HTR-8/SVneo (cell line): ENCODE data around the gene LEPROT.
A peak's percentile ranks its signal among the peaks of the same experiment; 100 is the strongest.
"Not testable (repeated sequence)": the region's sequence is repeated elsewhere in the genome, so short reads cannot be mapped to it uniquely, and the experiment has no call there.

Experiments used
- DNase-seq: peaks from one replicate; pipeline ENCODE4 v3.0.0; 2011; ENCODE audit warnings: low spot score, mixed read lengths; ENCODE audit not compliant: insufficient read length
- FAIRE-seq: peaks from 2 replicates; lab custom pipeline; 2011; peaks lifted over from hg19 to GRCh38; lab: Jason Lieb, UNC

LEPROT gene

GRCh38 chr1:65434255-65434654 lies 13.8 kb downstream of the LEPROT start:
- DNase-seq, result no peak
- FAIRE-seq, result no peak

DNA sequence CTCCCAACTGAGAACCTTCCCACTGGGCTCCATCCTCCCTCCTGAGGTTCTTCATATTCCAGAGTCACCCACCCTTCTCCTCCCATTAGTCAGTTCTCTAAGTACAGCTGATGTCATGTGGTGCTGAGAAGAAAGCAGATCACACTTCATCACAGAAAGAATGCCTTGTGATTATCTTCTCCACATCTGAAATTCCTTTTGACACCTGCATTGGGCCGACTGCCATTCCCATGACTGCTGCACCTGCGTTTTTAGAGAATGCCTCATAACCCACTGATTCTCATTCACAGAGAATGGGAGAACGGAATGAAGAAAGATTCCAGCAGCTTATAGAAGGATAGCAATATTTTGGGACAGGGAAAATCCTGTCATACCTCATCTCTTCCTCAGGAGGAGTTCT lies 14.3 kb downstream of the LEPROT start:
- no peak for FAIRE-seq

DNA sequence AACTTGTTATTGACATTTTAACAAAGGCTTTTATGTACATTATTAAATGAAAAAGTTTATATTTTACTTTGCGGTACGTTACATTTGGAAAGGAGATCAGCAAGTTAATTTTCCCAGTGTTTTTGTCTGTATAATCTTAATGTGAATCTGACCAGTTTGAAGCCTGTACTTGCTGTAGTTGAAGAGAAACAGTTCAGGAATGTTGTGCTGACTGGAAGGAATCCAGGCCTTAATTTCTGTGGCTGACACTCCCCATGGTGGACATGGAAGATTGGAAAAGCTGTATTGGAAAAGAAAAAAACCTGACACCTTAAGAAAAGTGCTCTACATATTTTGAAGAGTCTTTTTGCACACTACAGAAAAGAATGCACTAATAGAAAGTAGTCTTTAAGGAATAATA lies 15.5 kb downstream of the LEPROT start:
- DNase-seq, result no peak
- no peak for FAIRE-seq

More for the DNA sequence above, 14.3 kb downstream of the LEPROT start:
- DNase-seq, result no peak

GRCh38 chr1:65437616-65438015 lies 17.1 kb downstream of the LEPROT start:
- FAIRE-seq (no peak), DNase-seq (no peak)

DNA sequence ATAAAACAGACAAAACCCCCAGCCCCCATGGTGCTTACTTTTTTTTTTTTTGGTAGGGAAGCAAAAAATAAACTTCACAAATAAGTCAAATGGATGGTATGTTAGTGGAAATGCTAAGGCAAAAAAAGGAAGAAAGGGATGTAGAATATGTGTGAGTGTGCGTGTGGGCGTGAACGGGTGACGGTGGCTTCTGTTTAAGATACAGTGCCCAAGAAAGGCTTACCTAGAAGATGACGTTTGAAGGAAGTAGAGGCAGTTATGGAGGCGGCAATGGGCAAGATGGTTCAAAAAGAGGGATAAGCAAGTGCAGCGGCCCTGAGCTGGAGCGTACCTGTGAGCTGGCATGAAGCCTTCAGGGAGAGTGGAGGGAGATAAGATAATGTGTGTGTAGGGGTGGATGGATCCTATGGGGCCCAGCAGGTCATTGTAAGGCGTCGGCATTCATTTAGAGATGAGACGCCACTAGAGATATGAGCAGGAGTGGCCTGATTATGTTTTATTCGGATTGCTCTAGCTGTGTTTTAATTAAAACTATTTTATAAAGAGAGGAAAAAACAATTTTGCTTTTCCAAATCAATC lies 19.9 kb downstream of the LEPROT start:
- FAIRE-seq (no peak), DNase-seq (no peak)

GRCh38 chr1:65440915-65441314 lies 20.4 kb downstream of the LEPROT start:
- DNase-seq, result no peak
- FAIRE-seq, result no peak

GRCh38 chr1:65441464-65441863 lies 21.0 kb downstream of the LEPROT start:
- DNase-seq (no peak), FAIRE-seq (no peak)

DNA sequence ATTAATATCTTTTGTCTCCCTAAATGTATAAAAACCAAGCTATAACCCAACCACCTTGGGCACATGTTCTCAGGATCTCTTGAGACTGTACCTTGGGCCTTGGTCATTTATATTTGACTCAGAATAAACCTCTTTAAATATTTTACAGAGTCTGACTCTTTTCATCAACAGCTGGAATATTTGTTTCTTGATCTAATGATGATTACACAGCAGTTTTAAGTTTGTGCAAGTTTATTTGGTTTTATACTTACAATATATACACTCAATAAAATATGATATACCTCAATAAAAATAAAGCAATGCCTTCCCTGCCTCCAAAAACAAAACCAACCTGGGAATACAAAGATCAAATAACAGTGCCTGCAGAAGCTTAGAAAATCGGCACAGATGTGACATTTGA lies 22.0 kb downstream of the LEPROT start:
- no peak for FAIRE-seq
- DNase-seq, result no peak

DNA sequence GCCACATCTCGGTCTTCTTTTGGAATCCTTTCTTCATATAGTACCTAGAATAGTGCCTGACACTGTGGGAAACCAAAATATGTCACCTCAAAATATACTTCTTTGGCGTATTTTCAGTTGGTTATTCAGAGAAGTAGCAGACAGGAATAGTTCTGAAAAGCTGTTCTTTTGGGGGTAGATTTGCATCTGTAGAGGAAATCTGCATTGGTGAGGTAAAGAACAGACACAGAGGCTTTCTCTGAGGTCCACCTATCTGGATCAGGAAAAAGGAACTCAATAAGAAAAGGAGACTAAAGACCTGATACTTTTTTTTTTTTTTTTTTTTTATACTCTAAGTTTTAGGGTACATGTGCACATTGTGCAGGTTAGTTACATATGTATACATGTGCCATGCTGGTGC lies 23.2 kb downstream of the LEPROT start:
- DNase-seq (no peak), FAIRE-seq (no peak)

DNA sequence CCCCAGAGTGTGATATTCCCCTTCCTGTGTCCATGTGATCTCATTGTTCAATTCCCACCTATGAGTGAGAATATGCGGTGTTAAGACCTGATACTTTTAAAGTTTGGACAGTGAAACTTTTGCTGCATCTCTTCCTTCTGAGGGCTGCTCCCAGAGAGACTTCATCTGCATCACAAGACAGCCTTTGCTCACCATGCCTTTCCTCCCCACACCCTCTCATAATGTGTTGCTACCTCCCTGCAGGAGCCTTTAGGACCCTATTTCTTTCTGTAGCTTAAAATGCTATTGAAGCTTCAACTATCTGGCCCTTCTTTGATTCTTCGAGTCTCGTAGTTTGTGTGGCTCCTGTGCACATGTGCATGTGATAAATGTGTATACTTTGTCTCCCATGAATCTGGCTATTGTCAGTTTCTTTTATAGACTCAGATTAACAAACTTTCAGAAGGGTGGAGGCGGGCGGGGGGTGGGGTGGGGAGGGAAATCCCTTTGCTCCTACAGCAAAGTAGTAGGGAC lies 23.7 kb downstream of the LEPROT start:
- no peak for FAIRE-seq
- DNase-seq, result no peak

- FAIRE-seq (no peak), DNase-seq (no peak)
Observed at GRCh38 chr1:65445837-65446236, 25.4 kb downstream of the LEPROT start.

DNA sequence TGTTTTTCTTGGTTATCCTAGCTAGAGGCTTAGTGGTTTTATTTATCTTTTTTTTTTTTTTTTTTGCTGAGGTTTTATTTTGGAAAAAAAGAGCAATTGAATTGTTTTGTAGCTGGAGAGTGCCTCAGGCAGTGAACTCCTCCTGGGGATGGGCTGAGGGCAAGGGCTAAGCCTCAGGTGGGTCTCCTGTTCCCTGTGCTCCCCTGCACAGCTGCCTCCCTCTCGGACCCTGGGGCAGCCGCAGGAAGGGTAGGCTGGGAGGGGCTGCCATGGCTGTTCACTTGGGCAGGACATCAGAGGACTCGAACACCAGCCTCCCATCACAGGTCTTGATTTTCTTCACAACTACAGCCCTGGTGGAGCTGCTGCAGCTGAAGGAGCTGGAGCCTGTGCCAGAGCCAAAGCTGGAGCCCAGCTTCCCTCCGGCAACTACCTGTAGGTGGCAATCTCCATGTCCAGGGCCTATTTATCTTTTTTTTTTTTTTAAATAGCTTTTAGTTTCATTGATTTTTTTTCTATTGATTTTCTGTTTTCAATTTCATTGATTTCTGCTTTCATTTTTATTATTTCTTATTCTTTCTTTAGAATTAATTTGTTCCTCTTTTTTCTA lies 28.9 kb downstream of the LEPROT start:
- no peak for DNase-seq
- no peak for FAIRE-seq

DNA sequence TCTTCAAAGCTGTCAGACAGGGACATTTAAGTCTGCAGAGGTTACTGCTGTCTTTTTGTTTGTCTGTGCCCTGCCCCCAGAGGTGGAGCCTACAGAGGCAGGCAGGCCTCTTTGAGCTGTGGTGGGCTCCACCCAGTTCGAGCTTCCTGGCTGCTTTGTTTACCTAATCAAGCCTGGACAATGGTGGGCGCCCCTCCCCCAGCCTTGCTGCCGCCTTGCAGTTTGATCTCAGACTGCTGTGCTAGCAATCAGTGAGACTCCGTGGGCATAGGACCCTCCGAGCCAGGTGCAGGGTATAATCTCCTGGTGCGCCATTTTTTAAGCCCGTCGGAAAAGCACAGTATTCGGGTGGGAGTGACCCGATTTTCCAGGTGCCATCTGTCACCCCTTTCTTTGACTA lies 35.2 kb downstream of the LEPROT start:
- not testable (repeated sequence) for DNase-seq, FAIRE-seq

GRCh38 chr1:65456481-65456880 lies 36.0 kb downstream of the LEPROT start:
- no peak for DNase-seq
- FAIRE-seq, result no peak

GRCh38 chr1:65457868-65458267 lies 37.4 kb downstream of the LEPROT start:
- FAIRE-seq (no peak), DNase-seq (no peak)

- FAIRE-seq (no peak), DNase-seq (no peak)
Observed at GRCh38 chr1:65458730-65459396, 38.4 kb downstream of the LEPROT start.

- DNase-seq (peak; percentile 10), FAIRE-seq (no peak)
Observed at GRCh38 chr1:65459397-65459768, 38.9 kb downstream of the LEPROT start.

DNA sequence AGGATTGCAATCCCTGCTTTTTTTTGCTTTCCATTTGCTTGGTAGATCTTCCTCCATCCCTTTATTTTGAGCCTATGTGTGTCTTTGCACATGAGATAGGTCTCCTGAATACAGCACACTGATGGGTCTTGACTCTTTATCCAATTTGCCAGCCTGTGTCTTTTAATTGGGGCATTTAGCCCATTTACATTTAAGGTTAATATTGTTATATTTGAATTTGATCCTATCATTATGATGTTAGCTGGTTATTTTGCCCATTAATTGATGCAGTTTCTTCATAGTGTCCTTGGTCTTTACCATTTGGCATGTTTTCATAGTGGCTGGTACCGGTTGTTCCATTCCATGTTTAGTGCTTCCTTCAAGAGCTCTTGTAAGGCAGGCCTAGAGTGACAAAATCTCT lies 45.4 kb downstream of the LEPROT start:
- not testable (repeated sequence) for DNase-seq, FAIRE-seq

GRCh38 chr1:65467536-65467935 lies 47.1 kb downstream of the LEPROT start:
- no peak for FAIRE-seq

DNA sequence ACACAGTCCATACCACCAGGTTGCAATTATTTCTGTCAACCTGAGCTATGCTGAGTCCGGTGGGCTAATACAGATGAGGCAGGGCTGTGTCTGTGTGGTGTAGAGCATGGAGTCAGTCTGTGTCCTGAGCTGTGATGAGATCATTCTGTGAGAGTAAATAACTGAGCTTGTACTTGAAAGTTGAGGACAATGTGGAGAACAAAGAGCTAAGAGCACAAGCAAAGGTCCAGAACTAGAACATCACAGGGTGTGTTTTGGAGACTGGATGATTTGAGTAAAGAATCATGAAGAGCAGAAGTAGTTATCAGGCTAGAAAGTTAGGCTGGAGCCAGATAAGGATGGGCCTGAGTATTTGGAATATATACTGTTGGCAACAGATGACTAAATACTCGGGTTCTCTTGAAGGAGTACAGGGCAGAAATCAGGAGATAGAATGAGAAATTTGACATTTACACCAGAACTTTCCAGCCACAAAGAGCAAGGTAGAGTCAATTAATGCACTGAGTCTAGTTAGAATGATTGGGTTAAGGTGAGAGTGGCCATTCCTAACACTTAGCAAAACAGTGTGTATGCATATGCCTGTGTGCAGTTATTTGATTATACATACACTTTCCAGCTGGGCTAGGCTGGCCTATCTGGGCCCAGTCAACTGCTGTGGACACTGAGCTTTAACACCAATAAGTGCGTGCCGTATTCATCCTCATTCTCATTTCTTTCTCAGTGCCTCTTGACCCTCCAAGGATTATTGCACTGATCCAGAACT lies 48.8 kb downstream of the LEPROT start:
- FAIRE-seq (no peak), DNase-seq (no peak)

More at GRCh38 chr1:65467536-65467935, 47.1 kb downstream of the LEPROT start:
- peak; percentile 5 for DNase-seq

- no peak for DNase-seq
- FAIRE-seq, result no peak
Observed at GRCh38 chr1:65469889-65470340, 49.4 kb downstream of the LEPROT start.
